GM19025 (cell line): ENCODE results near the gene PRH2.

Source experiments
- ATAC-seq: cut with Tn5 transposase; IDR thresholded peaks from one replicate; pipeline ENCODE4 v1.9.1; 2021; ENCODE audit warnings: mild to moderate bottlenecking, low read depth, moderate library complexity; ENCODE audit not compliant: unreplicated experiment

PRH2 gene

GRCh38 chr12:10959804-10960203, 30.8 kb downstream of the PRH2 start:
- ATAC-seq, result no peak

DNA sequence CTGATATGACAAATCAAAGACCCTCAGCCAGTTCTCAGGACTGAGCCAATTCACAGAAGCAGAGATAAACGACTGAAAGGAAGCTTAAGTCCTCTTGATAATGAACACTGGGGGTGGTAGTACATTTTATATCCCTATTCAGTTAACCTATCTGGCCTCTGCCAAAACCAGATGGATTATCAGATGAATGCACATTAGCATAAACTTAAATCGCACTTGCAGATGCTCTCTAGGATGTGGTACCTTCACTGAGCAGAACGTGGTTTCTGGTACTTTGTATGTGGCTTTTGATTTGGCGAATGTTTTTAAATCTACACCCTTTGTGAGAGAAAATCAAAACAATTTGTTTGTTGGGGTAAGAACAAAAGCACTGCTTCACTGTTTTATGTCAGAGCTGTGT, 31.2 kb downstream of the PRH2 start:
- no peak for ATAC-seq

- no peak for ATAC-seq
Measured at GRCh38 chr12:10965476-10965875, 36.4 kb downstream of the PRH2 start.

DNA sequence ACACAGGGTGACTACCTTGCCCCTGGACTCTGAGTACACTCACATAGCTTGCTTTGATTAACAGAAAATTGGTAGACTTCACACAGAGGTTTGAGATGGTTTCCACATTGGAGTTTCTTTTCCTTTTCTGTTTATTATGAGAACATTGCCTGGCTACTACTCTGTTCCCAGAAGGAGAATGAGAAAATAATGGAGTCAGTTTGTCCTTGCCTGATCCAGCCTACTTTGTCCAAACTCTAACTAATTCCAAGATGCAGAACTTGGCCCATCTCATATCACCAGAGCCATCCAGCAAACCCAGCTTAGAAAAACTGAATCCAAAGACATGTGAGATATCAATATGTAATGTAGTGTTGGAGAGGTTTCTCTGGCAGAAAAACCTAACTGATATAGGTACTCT, 37.3 kb downstream of the PRH2 start:
- ATAC-seq, result no peak

- no peak for ATAC-seq
Measured at GRCh38 chr12:10967409-10967808, 38.4 kb downstream of the PRH2 start.

DNA sequence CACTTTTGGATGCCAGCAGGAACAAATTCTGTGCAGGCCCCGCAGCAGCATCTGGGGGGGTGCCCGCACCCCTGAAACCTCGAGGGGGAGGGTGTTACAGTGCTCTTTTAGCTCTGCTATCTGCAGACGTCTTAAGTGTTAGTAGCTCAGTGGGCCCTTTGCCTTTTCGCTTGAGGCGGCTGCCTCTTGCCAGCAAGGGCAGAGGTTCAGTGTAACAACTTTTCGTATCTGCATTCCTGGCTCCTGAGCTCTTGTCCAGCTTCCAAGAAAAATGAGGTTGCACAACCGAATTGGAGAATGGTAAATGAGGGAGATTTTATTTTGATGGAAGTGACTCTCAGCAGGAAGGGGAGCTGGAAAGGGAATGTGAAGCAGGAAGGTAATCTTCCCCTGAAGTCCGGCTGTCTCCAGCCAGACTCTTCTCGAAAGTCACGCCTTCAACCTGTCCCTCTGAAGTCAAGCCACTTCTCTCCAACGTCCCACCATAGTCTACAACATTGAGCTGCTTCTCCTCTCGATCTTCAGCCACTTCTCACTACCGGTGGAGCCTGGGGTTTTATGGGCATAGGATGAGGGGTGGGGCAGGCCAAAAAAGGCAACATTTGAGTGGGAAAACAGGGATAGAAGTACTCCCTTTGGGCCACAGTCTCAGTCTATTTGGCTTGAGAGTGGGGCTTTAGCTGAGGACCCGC, 39.9 kb downstream of the PRH2 start:
- ATAC-seq, result no peak

GRCh38 chr12:10974965-10975364, 45.9 kb downstream of the PRH2 start:
- no peak for ATAC-seq

- no peak for ATAC-seq
Measured at GRCh38 chr12:10982244-10982643, 53.2 kb downstream of the PRH2 start.
